Measurements from ENCODE around the gene F13B.

DNA sequence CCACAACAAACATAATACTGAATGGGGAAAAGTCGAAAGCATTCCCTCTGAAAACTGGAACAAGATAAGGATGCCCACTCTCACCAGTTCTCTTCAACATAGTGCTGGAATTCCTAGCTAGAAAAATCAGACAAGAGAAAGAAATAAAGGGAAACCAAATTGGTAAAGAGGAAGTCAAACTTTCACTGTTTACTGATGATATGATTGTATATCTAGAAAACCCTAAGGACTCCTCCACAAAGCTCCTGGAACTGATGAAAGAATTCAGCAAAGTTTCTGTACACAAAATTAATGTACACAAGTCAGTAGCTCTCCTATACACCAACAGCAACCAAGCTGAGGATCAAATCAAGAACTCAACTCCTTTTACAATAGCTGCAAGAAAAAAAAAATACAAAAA, 6.9 kb upstream of the F13B start:
- TF ChIP-seq CTCF (conservative IDR thresholded peaks at IDR 0.05; ENCODE audit: low read depth, low read length) (no peak), EZH2phosphoT487 (IDR thresholded peaks at IDR 0.05; ENCODE audit: borderline replicate concordance, low read length) (no peak), EZH2 (IDR thresholded peaks at IDR 0.05; ENCODE audit: low read length, unreplicated experiment) (no peak)
